H1 (cell line): Measurements from ENCODE around the gene CACNA2D1. TPM values are rescaled to one million over a fixed set of nuclear protein-coding genes. Genes with fewer than 3 reads are reported as not detected.

Source experiments
- CTCF ChIA-PET: fragments of 300-600 bp; sonication (Branson Sonifier 250); formaldehyde crosslinking; loops from one replicate; lab custom pipeline; 2021; ENCODE audit not compliant: partially characterized antibody; lab: Charles Lee
- POLR2A ChIA-PET: fragments of 300-600 bp; sonication (Branson Sonifier 250); formaldehyde crosslinking; loops from one replicate; lab custom pipeline; 2021; ENCODE audit warnings: inconsistent platforms; ENCODE audit not compliant: partially characterized antibody; lab: Charles Lee
- DNase-seq, 2 experiments: peaks; one replicate each; pipeline versions ENCODE4 v3.0.0 to v3.0.0-alpha.2; 2010 to 2022; ENCODE audit warnings: low spot score in 2 of 2, low read depth in 1 of 2, mixed read lengths in 1 of 2
- FAIRE-seq: peaks from 2 replicates; lab custom pipeline; 2011; peaks lifted over from hg19 to GRCh38; lab: Jason Lieb, UNC
- H2AFZ ChIP-seq: 2 replicates; pipeline ENCODE4 v1.8.1; 2012; ENCODE audit warnings: low read length, inconsistent platforms
- H2AK5ac ChIP-seq: 2 replicates; pipeline ENCODE4 v1.6.1; 2013; ENCODE audit warnings: low read depth, low read length
- H2BK120ac ChIP-seq: replicated peaks from 2 replicates; pipeline ENCODE3; 2013; ENCODE audit warnings: low read depth, low read length, inconsistent platforms
- H2BK12ac ChIP-seq: 2 replicates; pipeline ENCODE4 v1.6.1; 2013; ENCODE audit warnings: low read depth, low read length
- H2BK15ac ChIP-seq: 2 replicates; pipeline ENCODE4 v1.6.1; 2013; ENCODE audit warnings: low read length
- H2BK20ac ChIP-seq: 2 replicates; pipeline ENCODE4 v1.6.1; 2013; ENCODE audit warnings: low read length
- H2BK5ac ChIP-seq: 2 replicates; pipeline ENCODE4 v1.6.1; 2013; ENCODE audit warnings: low read depth, low read length
- H3K14ac ChIP-seq: 2 replicates; pipeline ENCODE4 v1.6.1; 2013; ENCODE audit warnings: inconsistent platforms; ENCODE audit not compliant: insufficient read length
- H3K18ac ChIP-seq: 2 replicates; pipeline ENCODE4 v1.6.1; 2013; ENCODE audit warnings: low read length; ENCODE audit errors: extremely low read depth
- H3K23ac ChIP-seq: 2 replicates; pipeline ENCODE4 v1.6.1; 2013; ENCODE audit warnings: inconsistent platforms; ENCODE audit not compliant: insufficient read length
- H3K23me2 ChIP-seq: 2 replicates; pipeline ENCODE4 v1.6.1; 2013; ENCODE audit warnings: low read depth, low read length
- H3K27ac ChIP-seq: 2 replicates; pipeline ENCODE4 v1.6.1; 2011; ENCODE audit warnings: low read depth, low read length, inconsistent platforms
- H3K27me3 ChIP-seq, 4 experiments: replicated peaks in 1 of 4; 1 replicate in 1 of 4; 2 replicates in 3 of 4; pipeline versions ENCODE4 v1.6.1 to v1.8.1; 2011 to 2013; ENCODE audit warnings: low read length in 3 of 4, mild to moderate bottlenecking in 3 of 4, inconsistent platforms in 2 of 4, mixed read lengths in 2 of 4, moderate library complexity in 1 of 4; ENCODE audit not compliant: control insufficient read depth in 3 of 4, insufficient read depth in 3 of 4; ENCODE audit errors: extremely low read depth in 1 of 4
- H3K36me3 ChIP-seq, 4 experiments: 2 replicates each; pipeline versions ENCODE4 v1.6.1 to v1.8.1; 2011 to 2013; ENCODE audit warnings: mild to moderate bottlenecking in 4 of 4, low read length in 3 of 4, moderate library complexity in 2 of 4, control low read depth in 1 of 4, inconsistent platforms in 1 of 4; ENCODE audit not compliant: insufficient read depth in 4 of 4, control insufficient read depth in 2 of 4
- H3K4ac ChIP-seq: replicated peaks from 2 replicates; pipeline ENCODE3; 2013; ENCODE audit warnings: low read length, low read depth, mixed read lengths, inconsistent platforms; ENCODE audit not compliant: insufficient read length
- H3K4me1 ChIP-seq, 4 experiments: replicated peaks in 1 of 4; 1 replicate in 1 of 4; 2 replicates in 3 of 4; pipeline versions ENCODE4 v1.6.1 to v1.8.1; 2011 to 2013; ENCODE audit warnings: low read length in 3 of 4, inconsistent platforms in 2 of 4, mixed read lengths in 1 of 4; ENCODE audit not compliant: insufficient read depth in 4 of 4, control insufficient read depth in 3 of 4
- H3K4me2 ChIP-seq, 2 experiments: 2 replicates each; pipeline versions ENCODE4 v1.6.1 to v1.8.1; 2011 to 2013; ENCODE audit warnings: low read depth in 2 of 2, low read length in 2 of 2, control low read depth in 1 of 2, inconsistent platforms in 1 of 2, mild to moderate bottlenecking in 1 of 2; ENCODE audit not compliant: insufficient read depth in 1 of 2
- H3K4me3 ChIP-seq, 4 experiments: fragments of 200-600, 300-600 bp in 1 of 4; sonication (generic), shearing (Covaris generic), sonication (Bioruptor Twin) in 1 of 4; 2 replicates each; pipeline versions ENCODE4 v1.5.1 to v1.8.1; 2011 to 2016; ENCODE audit warnings: low read length in 4 of 4, low read depth in 3 of 4, control low read depth in 2 of 4, inconsistent platforms in 2 of 4, mild to moderate bottlenecking in 2 of 4, mixed read lengths in 1 of 4, moderate library complexity in 1 of 4; ENCODE audit not compliant: insufficient read depth in 2 of 4; ENCODE audit errors: extremely low read depth in 1 of 4
- H3K56ac ChIP-seq: replicated peaks from 2 replicates; pipeline ENCODE3; 2013; ENCODE audit warnings: low read depth, mild to moderate bottlenecking, mixed read lengths, low read length, inconsistent platforms; ENCODE audit not compliant: insufficient read length
- H3K79me1 ChIP-seq: 2 replicates; pipeline ENCODE4 v1.6.1; 2013; ENCODE audit warnings: low read depth, low read length, control low read depth
- H3K79me2 ChIP-seq, 2 experiments: 2 replicates each; pipeline versions ENCODE4 v1.6.1 to v1.8.1; 2012 to 2013; ENCODE audit warnings: low read length in 2 of 2, mild to moderate bottlenecking in 2 of 2, inconsistent platforms in 1 of 2; ENCODE audit not compliant: insufficient read depth in 2 of 2, control insufficient read depth in 1 of 2
- H3K9ac ChIP-seq, 4 experiments: replicated peaks in 1 of 4; 1 replicate in 1 of 4; 2 replicates in 3 of 4; pipeline versions ENCODE4 v1.6.1 to v1.8.1; 2011 to 2013; ENCODE audit warnings: low read depth in 3 of 4, low read length in 3 of 4, control low read depth in 2 of 4, mild to moderate bottlenecking in 2 of 4, moderate library complexity in 2 of 4, inconsistent platforms in 1 of 4; ENCODE audit errors: extremely low read depth in 1 of 4
- H3K9me3 ChIP-seq, 2 experiments: 2 replicates each; pipeline versions ENCODE4 v1.6.1 to v1.8.1; 2012 to 2013; ENCODE audit warnings: mild to moderate bottlenecking in 2 of 2, moderate library complexity in 2 of 2, control low read depth in 1 of 2, inconsistent platforms in 1 of 2, low read depth in 1 of 2, low read length in 1 of 2, mixed read lengths in 1 of 2; ENCODE audit not compliant: insufficient read depth in 2 of 2
- H4K20me1 ChIP-seq, 2 experiments: replicated peaks in 1 of 2; 2 replicates each; pipeline versions ENCODE3 to v1.8.1; 2011 to 2013; ENCODE audit warnings: inconsistent platforms in 2 of 2, low read length in 2 of 2, mild to moderate bottlenecking in 1 of 2; ENCODE audit not compliant: insufficient read depth in 2 of 2, control insufficient read depth in 1 of 2
- H4K5ac ChIP-seq: 2 replicates; pipeline ENCODE4 v1.6.1; 2013; ENCODE audit warnings: low read length, low read depth, mixed read lengths, inconsistent platforms; ENCODE audit not compliant: insufficient read length
- H4K8ac ChIP-seq: 2 replicates; pipeline ENCODE4 v1.8.0; 2013; ENCODE audit warnings: mild to moderate bottlenecking, moderate library complexity, low read length, inconsistent platforms; ENCODE audit not compliant: insufficient read depth; ENCODE audit errors: extremely low read depth
- H4K91ac ChIP-seq: replicated peaks from 2 replicates; pipeline ENCODE3; 2013; ENCODE audit warnings: low read length, mixed read lengths, inconsistent platforms; ENCODE audit not compliant: insufficient read length
- ATF3 ChIP-seq: IDR thresholded peaks from 2 replicates; pipeline ENCODE4 v1.6.1; 2011; ENCODE audit warnings: low read depth, mild to moderate bottlenecking, low read length; ENCODE audit not compliant: insufficient read depth
- BCL11A ChIP-seq, 2 experiments: IDR thresholded peaks; one replicate each; pipeline ENCODE4 v1.6.1; 2011; ENCODE audit warnings: low read depth in 2 of 2, low read length in 2 of 2, mild to moderate bottlenecking in 2 of 2
- CEBPB ChIP-seq: IDR thresholded peaks from 2 replicates; pipeline ENCODE4 v1.6.1; 2012; ENCODE audit warnings: low read depth, low read length
- EP300 ChIP-seq, 2 experiments: IDR thresholded peaks; 1 replicate in 1 of 2; 2 replicates in 1 of 2; pipeline ENCODE4 v1.6.1; 2011 to 2012; ENCODE audit warnings: low read depth in 2 of 2, low read length in 2 of 2, mild to moderate bottlenecking in 2 of 2, borderline replicate concordance in 1 of 2, inconsistent platforms in 1 of 2, moderate library complexity in 1 of 2
- JUN ChIP-seq: IDR thresholded peaks from 2 replicates; pipeline ENCODE4 v1.6.1; 2011; ENCODE audit warnings: low read depth, mild to moderate bottlenecking, improper control_type of control experiment, low read length
- JUND ChIP-seq: IDR thresholded peaks from 2 replicates; pipeline ENCODE4 v1.6.1; 2011; ENCODE audit warnings: mild to moderate bottlenecking, improper control_type of control experiment, low read length
- POU5F1 ChIP-seq: IDR thresholded peaks from 2 replicates; pipeline ENCODE4 v1.6.1; 2011; ENCODE audit warnings: low read depth, mild to moderate bottlenecking, low read length, moderate library complexity
- SUZ12 ChIP-seq: fragments of 200-600 bp; sonication (generic); IDR thresholded peaks from 2 replicates; pipeline ENCODE4 v1.6.1; 2012; ENCODE audit warnings: mild to moderate bottlenecking, inconsistent platforms, low read length, moderate library complexity, mixed read lengths
- TAF1 ChIP-seq: IDR thresholded peaks from 2 replicates; pipeline ENCODE4 v1.6.1; 2011; ENCODE audit warnings: mild to moderate bottlenecking, low read depth, low read length
- YY1 ChIP-seq: IDR thresholded peaks from 2 replicates; pipeline ENCODE4 v1.6.1; 2011; ENCODE audit warnings: low read depth, mild to moderate bottlenecking, low read length
- WGBS, 2 experiments: shearing (Covaris generic) in 1 of 2; methylation state at CpG; one replicate each; pipeline versions ENCODE4 v1.1.6 to v1.1.7; 2013 to 2015; ENCODE audit warnings: low lambda C conversion rate in 2 of 2, mixed read lengths in 2 of 2, inconsistent platforms in 1 of 2, low coverage in 1 of 2, missing lambda C conversion rate in 1 of 2; ENCODE audit not compliant: insufficient replicate concordance in 2 of 2, insufficient coverage in 1 of 2, insufficient read length in 1 of 2; ENCODE audit errors: extremely low coverage in 1 of 2, missing lambda C conversion rate in 1 of 2; 5-methylcytosine and 5-hydroxymethylcytosine counted together
- polyA plus RNA-seq, 7 experiments: library from polyadenylated mRNA; depleted of rRNA in 3 of 7; stranded (reverse) in 5 of 7; unstranded in 2 of 7; fragments of >200 nt in 5 of 7; fragments of 200-250 nt in 2 of 7; gene quantifications; 1 replicate in 5 of 7; 2 replicates in 1 of 7; 4 replicates in 1 of 7; pipeline versions ENCODE4 v1.2.1 to v1.2.3, GENCODE V29; 2011 to 2013; ENCODE audit warnings: missing spikeins in 2 of 7, mixed read lengths in 2 of 7
- total RNA-seq: library from RNA; stranded (reverse); fragmentation: NEBNext Ultra II Directional; extraction: Animal tissue kit (Norgen Biotek cat#: 25700); gene quantifications from 2 replicates; pipeline ENCODE4 v1.2.1, GENCODE V29; 2021
- TF ChIP-seq, protein P1 (sequence below): IDR thresholded peaks from 2 replicates; pipeline ENCODE4 v1.6.1; 2012; ENCODE audit warnings: low read length, inconsistent platforms

CACNA2D1 gene
- total and polyA plus RNA-seq, 2 of the 8 experiments (the other 6 are each of a cell fraction or from before 2014, with no cell fraction given), result 4.3 to 27.3 TPM

GRCh38 chr7:82417898-82418297 lies 25.7 kb downstream of the CACNA2D1 start:
- CTCF ChIA-PET, result no interaction called here
- H3K4me1 ChIP-seq, result 0 out of 7 replicates have a peak, but pooled peaks cover 0 to 4% (median 0%) of the 10 kb centered on the region in 4 experiments

More at GRCh38 chr7:82417898-82418297, 25.7 kb downstream of the CACNA2D1 start:
- Histone ChIP-seq H4K5ac (no peak overlapping the region), H4K20me1 (no peaks in the 10 kb centered on the region), H2BK12ac (no peak overlapping the region), H3K56ac (no peak overlapping the region), H3K9ac (no peak overlapping the region), H2AFZ (no peak overlapping the region), H3K4ac (no peak overlapping the region), H3K23me2 (no peaks in the 10 kb centered on the region), H3K4me3 (no peak overlapping the region), H2BK5ac (no peak overlapping the region), H3K23ac (no peak overlapping the region), H3K18ac (no peak overlapping the region), H4K8ac (no peak overlapping the region), H3K36me3 (no peaks in the 10 kb centered on the region), H2BK20ac (no peak overlapping the region), H3K4me2 (no peak overlapping the region), H3K9me3 (no peaks in the 10 kb centered on the region), H3K27ac (no peak overlapping the region)
- WGBS, 2 experiments, result 87% methylated on average over 1 of the region's 1 CpG; no CpG with 5 or more reads in 1 of the 2 experiments
- POLR2A ChIA-PET, result no interaction called here
- no peak for DNase-seq
- TF ChIP-seq EP300 (IDR thresholded peaks at IDR 0.05; ENCODE audit: borderline replicate concordance in 1 of 2, low read depth in 2 of 2, low read length in 2 of 2), result no peak
- TF ChIP-seq JUN, result no peak
- TF ChIP-seq TAF1, result no peak
- TF ChIP-seq CEBPB, result no peak
- TF ChIP-seq ATF3, result no peak
- TF ChIP-seq JUND, result no peak
- TF ChIP-seq, protein P1, sequence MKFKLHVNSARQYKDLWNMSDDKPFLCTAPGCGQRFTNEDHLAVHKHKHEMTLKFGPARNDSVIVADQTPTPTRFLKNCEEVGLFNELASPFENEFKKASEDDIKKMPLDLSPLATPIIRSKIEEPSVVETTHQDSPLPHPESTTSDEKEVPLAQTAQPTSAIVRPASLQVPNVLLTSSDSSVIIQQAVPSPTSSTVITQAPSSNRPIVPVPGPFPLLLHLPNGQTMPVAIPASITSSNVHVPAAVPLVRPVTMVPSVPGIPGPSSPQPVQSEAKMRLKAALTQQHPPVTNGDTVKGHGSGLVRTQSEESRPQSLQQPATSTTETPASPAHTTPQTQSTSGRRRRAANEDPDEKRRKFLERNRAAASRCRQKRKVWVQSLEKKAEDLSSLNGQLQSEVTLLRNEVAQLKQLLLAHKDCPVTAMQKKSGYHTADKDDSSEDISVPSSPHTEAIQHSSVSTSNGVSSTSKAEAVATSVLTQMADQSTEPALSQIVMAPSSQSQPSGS, result no peak
- no peak for TF ChIP-seq SUZ12
- no peak for TF ChIP-seq BCL11A (IDR thresholded peaks at IDR 0.05; ENCODE audit: low read depth in 2 of 2, low read length in 2 of 2)
- no peak for TF ChIP-seq POU5F1
- TF ChIP-seq YY1, result no peak
- TF ChIP-seq, all 59 proteins: peak for 0
- Histone ChIP-seq H4K91ac (no peak overlapping the region), H3K79me2 (peaks cover 0 to 28% of the 10 kb centered on the region in 2 experiments; a peak in 2 of 4 replicates), H2AK5ac (no peak overlapping the region), H3K14ac (no peak overlapping the region), H3K79me1 (no peaks in the 10 kb centered on the region), H2BK120ac (no peak overlapping the region), H2BK15ac (no peak overlapping the region), H3K27me3 (no peaks in the 10 kb centered on the region)
- FAIRE-seq, result no peak
